Measurements from ENCODE around the gene AMH. TPM values are rescaled to one million over a fixed set of nuclear protein-coding genes. Genes with fewer than 3 reads are reported as not detected.

Gene AMH
- total and polyA plus RNA-seq, 2 of the 4 experiments (the other 2 are of a cell fraction): 0.86 TPM; not detected in 1

DNA sequence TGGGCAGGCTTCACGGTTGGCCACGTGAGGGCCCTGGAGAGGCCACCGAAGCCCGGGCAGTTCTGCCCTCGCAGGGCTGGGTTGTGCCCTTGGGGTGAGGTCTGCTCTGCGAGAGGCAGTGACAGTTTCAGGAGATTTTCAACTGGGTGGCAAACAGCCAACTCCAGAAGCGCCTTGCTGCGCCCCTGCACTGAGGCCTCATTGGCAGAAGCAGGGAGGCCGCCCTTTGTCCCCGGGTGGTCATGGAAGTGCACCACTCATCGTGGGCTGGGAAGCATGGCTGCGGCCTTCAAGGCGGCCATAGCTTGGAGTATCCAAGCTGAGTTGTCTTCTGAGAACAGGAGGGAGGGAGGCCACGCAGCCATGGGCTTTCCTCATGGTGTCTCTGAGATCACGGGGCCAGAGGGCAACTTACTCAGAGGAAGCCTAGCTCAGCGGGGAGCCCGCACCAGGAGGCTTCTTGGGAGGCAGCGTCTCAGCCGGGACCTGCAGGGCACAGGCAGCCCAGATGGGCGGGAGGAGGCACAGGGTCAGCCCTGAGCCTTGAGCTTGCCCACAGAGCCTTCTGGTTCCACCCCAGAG is 27.8 kb upstream of the AMH start:
- no peak overlapping the region for H2AFZ ChIP-seq (replicated peaks; ENCODE audit: low read length, poor library complexity)
- DNase-seq (peak; percentile 35), ATAC-seq (ENCODE audit: low read depth) (peak; percentile 24)
- H2BK15ac ChIP-seq (ENCODE audit: low read depth, low read length): no peak overlapping the region
- H3K14ac ChIP-seq (replicated peaks; ENCODE audit: low read depth, low read length): no peak overlapping the region
- H3K79me1 ChIP-seq (ENCODE audit: low read depth in 1 of 2, low read length in 2 of 2): peaks cover 6 to 28% of the 10 kb centered on the region in 2 experiments; a peak in 3 of 4 replicates
- no peak overlapping the region for H2AK5ac ChIP-seq (ENCODE audit: low read depth, low read length)
- H2BK5ac ChIP-seq (ENCODE audit: low read depth, low read length, poor library complexity, severe bottlenecking): no peak overlapping the region
- peaks cover 71% of the 10 kb centered on the region for H3K36me3 ChIP-seq (ENCODE audit: control insufficient read depth, insufficient read depth, low read length)
- WGBS, 2 experiments (ENCODE audit: extremely low coverage in 2 of 2, insufficient read length in 1 of 2): 89% methylated on average over 9 of the region's 20 CpGs; no CpG with 5 or more reads in 1 of the 2 experiments
- no peak overlapping the region for H2BK20ac ChIP-seq (ENCODE audit: low read depth, low read length)
- H4K20me1 ChIP-seq (ENCODE audit: insufficient read depth, low read length): peaks cover 8% of the 10 kb centered on the region; the same call in 1 of the 2 replicates
- no peak overlapping the region for H3K27ac ChIP-seq (ENCODE audit: insufficient read depth, low read length)
- dilution Hi-C loops (cut with HindIII; ENCODE audit: low sequenced_read_pairs, unreplicated experiment) (no loop called here), intact Hi-C loops (cut with micrococcal nuclease) (no loop called here), in situ Hi-C loops (cut with MboI; ENCODE audit: low sequenced_read_pairs) (no loop called here)
- H2BK120ac ChIP-seq (ENCODE audit: low read depth, low read length): no peak overlapping the region
- no peak overlapping the region for H3K4me3 ChIP-seq (ENCODE audit: insufficient read depth, low read depth, low read length)
- BruUV-seq (replicated peaks): no TSS peak
- no peaks in the 10 kb centered on the region for H3K27me3 ChIP-seq (ENCODE audit: control insufficient read depth, insufficient read depth, low read length)
- H4K91ac ChIP-seq (ENCODE audit: insufficient read depth, low read depth, low read length): no peak overlapping the region
- no peaks in the 10 kb centered on the region for H3K9me3 ChIP-seq (ENCODE audit: control insufficient read depth, insufficient read depth, low read length)
- H2AK9ac ChIP-seq (replicated peaks; ENCODE audit: low read depth, low read length, poor library complexity): no peak overlapping the region
- no peak overlapping the region for H3K56ac ChIP-seq (ENCODE audit: extremely low read depth, insufficient read depth, low read length)
- H3K23ac ChIP-seq (ENCODE audit: low read depth, low read length): no peak overlapping the region
- no peaks in the 10 kb centered on the region for H3K9me1 ChIP-seq (ENCODE audit: insufficient read depth, low read length)
- H3K4ac ChIP-seq (ENCODE audit: low read depth, low read length): no peak overlapping the region
- no peak overlapping the region for H4K5ac ChIP-seq (ENCODE audit: low read depth, low read length)
- H3K9ac ChIP-seq (ENCODE audit: low read depth, low read length): no peak overlapping the region
- no peak overlapping the region for H3K4me2 ChIP-seq (ENCODE audit: low read depth, low read length)
- TF ChIP-seq, protein P1, sequence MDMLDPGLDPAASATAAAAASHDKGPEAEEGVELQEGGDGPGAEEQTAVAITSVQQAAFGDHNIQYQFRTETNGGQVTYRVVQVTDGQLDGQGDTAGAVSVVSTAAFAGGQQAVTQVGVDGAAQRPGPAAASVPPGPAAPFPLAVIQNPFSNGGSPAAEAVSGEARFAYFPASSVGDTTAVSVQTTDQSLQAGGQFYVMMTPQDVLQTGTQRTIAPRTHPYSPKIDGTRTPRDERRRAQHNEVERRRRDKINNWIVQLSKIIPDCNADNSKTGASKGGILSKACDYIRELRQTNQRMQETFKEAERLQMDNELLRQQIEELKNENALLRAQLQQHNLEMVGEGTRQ (IDR thresholded peaks at IDR 0.05; ENCODE audit: low read depth, low read length): no peak
- no peak for TF ChIP-seq CHD1 (IDR thresholded peaks at IDR 0.05; ENCODE audit: low read depth, low read length)
- TF ChIP-seq, protein P2, sequence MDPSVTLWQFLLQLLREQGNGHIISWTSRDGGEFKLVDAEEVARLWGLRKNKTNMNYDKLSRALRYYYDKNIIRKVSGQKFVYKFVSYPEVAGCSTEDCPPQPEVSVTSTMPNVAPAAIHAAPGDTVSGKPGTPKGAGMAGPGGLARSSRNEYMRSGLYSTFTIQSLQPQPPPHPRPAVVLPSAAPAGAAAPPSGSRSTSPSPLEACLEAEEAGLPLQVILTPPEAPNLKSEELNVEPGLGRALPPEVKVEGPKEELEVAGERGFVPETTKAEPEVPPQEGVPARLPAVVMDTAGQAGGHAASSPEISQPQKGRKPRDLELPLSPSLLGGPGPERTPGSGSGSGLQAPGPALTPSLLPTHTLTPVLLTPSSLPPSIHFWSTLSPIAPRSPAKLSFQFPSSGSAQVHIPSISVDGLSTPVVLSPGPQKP (IDR thresholded peaks at IDR 0.05; ENCODE audit: borderline replicate concordance, low read depth, low read length): no peak
- no peak for TF ChIP-seq MAZ (IDR thresholded peaks at IDR 0.05; ENCODE audit: borderline replicate concordance, low read depth, low read length)
- TF ChIP-seq BHLHE40 (IDR thresholded peaks at IDR 0.05; ENCODE audit: low read depth, low read length): no peak
- no peak for TF ChIP-seq RAD21 (IDR thresholded peaks at IDR 0.05; ENCODE audit: low read length)
- TF ChIP-seq MXI1 (IDR thresholded peaks at IDR 0.05; ENCODE audit: borderline replicate concordance, low read depth, low read length): no peak
- TF ChIP-seq, protein P3, sequence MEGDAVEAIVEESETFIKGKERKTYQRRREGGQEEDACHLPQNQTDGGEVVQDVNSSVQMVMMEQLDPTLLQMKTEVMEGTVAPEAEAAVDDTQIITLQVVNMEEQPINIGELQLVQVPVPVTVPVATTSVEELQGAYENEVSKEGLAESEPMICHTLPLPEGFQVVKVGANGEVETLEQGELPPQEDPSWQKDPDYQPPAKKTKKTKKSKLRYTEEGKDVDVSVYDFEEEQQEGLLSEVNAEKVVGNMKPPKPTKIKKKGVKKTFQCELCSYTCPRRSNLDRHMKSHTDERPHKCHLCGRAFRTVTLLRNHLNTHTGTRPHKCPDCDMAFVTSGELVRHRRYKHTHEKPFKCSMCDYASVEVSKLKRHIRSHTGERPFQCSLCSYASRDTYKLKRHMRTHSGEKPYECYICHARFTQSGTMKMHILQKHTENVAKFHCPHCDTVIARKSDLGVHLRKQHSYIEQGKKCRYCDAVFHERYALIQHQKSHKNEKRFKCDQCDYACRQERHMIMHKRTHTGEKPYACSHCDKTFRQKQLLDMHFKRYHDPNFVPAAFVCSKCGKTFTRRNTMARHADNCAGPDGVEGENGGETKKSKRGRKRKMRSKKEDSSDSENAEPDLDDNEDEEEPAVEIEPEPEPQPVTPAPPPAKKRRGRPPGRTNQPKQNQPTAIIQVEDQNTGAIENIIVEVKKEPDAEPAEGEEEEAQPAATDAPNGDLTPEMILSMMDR (conservative IDR thresholded peaks at IDR 0.05; ENCODE audit: low read depth, low read length): no peak
- TF ChIP-seq MAFK (IDR thresholded peaks at IDR 0.05; ENCODE audit: low read depth, low read length): no peak
- TF ChIP-seq NFE2L2 (IDR thresholded peaks at IDR 0.05; ENCODE audit: low read depth, low read length): no peak
- TF ChIP-seq SMC3 (IDR thresholded peaks at IDR 0.05; ENCODE audit: low read depth, low read length): no peak
- no peak for TF ChIP-seq CEBPB (IDR thresholded peaks at IDR 0.05; ENCODE audit: low read depth, low read length)
- TF ChIP-seq POLR2A (IDR thresholded peaks at IDR 0.05; ENCODE audit: low read depth, low read length): no peak
- no peak for TF ChIP-seq FOS (IDR thresholded peaks at IDR 0.05; ENCODE audit: low read depth, low read length)
- no peak for TF ChIP-seq RCOR1 (IDR thresholded peaks at IDR 0.05; ENCODE audit: insufficient replicate concordance, low read length)
- TF ChIP-seq RFX5 (IDR thresholded peaks at IDR 0.05; ENCODE audit: low read depth, low read length): no peak
- H3K4me1 ChIP-seq (ENCODE audit: control insufficient read depth, insufficient read depth, low read length): no peaks in the 10 kb centered on the region
- H4K8ac ChIP-seq (ENCODE audit: low read depth in 2 of 2, low read length in 2 of 2): no peak overlapping the region
- H3K18ac ChIP-seq (ENCODE audit: low read depth, low read length): no peak overlapping the region
- POLR2A ChIA-PET (ENCODE audit: unreplicated experiment): no interaction called here
- CTCF ChIA-PET: no interaction called here

Measured in IMR-90 (cell line).